Fibroblast of lung (primary cell): ENCODE measurements around the gene ZNF618.

Source experiments
- EZH2 ChIP-seq: IDR thresholded peaks from 2 replicates; pipeline ENCODE4 v1.5.1; 2012; ENCODE audit warnings: low read length, control low read depth, mild to moderate bottlenecking; ENCODE audit errors: missing control alignments
- TF ChIP-seq, protein P1 (sequence below), 2 donors: IDR thresholded peaks in 1 of 2; conservative IDR thresholded peaks in 1 of 2; 1 replicate in 1 of 2; 2 replicates in 1 of 2; pipeline ENCODE4 v1.5.1; 2011 to 2012; ENCODE audit warnings: low read length in 2 of 2, control low read depth in 1 of 2, inconsistent platforms in 1 of 2, low read depth in 1 of 2, mild to moderate bottlenecking in 1 of 2

DNA sequence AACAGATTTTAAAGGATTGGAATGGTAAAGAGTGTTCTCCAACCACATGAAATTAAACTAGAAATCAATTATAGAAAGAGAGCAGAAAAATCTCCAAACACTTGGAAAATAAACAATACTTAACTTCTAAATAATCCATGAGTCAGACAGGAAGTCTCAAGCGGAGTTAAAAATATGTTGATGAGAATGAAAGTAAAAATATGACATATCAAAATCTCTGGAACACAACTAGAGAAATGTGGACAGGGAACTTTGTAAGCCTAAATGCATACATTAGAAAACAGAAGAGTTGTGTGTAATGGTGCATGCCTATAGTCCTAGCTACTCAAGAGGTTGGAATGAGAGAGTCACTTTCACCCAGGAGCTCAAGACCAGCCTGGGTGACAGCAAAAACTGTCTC lies 47.9 kb upstream of the ZNF618 start:
- TF ChIP-seq, protein P1, sequence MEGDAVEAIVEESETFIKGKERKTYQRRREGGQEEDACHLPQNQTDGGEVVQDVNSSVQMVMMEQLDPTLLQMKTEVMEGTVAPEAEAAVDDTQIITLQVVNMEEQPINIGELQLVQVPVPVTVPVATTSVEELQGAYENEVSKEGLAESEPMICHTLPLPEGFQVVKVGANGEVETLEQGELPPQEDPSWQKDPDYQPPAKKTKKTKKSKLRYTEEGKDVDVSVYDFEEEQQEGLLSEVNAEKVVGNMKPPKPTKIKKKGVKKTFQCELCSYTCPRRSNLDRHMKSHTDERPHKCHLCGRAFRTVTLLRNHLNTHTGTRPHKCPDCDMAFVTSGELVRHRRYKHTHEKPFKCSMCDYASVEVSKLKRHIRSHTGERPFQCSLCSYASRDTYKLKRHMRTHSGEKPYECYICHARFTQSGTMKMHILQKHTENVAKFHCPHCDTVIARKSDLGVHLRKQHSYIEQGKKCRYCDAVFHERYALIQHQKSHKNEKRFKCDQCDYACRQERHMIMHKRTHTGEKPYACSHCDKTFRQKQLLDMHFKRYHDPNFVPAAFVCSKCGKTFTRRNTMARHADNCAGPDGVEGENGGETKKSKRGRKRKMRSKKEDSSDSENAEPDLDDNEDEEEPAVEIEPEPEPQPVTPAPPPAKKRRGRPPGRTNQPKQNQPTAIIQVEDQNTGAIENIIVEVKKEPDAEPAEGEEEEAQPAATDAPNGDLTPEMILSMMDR (conservative IDR thresholded peaks at IDR 0.05 in 1 of 2, IDR thresholded peaks at IDR 0.05 in 1 of 2; ENCODE audit: low read depth in 1 of 2, low read length in 2 of 2) = no peak
- TF ChIP-seq EZH2 = no peak
